Astrocyte (in vitro differentiated cells and primary cell): Measurements from ENCODE around the gene CACNA1H.
"Not testable (repeated sequence)": the region's sequence is repeated elsewhere in the genome, so short reads cannot be mapped to it uniquely, and the experiment has no call there.

Experiments used
- EZH2 ChIP-seq: IDR thresholded peaks from 2 replicates; pipeline ENCODE4 v1.6.1; 2012; ENCODE audit warnings: mild to moderate bottlenecking, low read length, inconsistent platforms; ENCODE audit not compliant: insufficient read depth
- TF ChIP-seq, protein P1 (sequence below): IDR thresholded peaks from 2 replicates; pipeline ENCODE4 v1.5.1; 2011; ENCODE audit warnings: low read depth, mild to moderate bottlenecking, inconsistent platforms, low read length, moderate library complexity; ENCODE audit not compliant: insufficient read depth

DNA sequence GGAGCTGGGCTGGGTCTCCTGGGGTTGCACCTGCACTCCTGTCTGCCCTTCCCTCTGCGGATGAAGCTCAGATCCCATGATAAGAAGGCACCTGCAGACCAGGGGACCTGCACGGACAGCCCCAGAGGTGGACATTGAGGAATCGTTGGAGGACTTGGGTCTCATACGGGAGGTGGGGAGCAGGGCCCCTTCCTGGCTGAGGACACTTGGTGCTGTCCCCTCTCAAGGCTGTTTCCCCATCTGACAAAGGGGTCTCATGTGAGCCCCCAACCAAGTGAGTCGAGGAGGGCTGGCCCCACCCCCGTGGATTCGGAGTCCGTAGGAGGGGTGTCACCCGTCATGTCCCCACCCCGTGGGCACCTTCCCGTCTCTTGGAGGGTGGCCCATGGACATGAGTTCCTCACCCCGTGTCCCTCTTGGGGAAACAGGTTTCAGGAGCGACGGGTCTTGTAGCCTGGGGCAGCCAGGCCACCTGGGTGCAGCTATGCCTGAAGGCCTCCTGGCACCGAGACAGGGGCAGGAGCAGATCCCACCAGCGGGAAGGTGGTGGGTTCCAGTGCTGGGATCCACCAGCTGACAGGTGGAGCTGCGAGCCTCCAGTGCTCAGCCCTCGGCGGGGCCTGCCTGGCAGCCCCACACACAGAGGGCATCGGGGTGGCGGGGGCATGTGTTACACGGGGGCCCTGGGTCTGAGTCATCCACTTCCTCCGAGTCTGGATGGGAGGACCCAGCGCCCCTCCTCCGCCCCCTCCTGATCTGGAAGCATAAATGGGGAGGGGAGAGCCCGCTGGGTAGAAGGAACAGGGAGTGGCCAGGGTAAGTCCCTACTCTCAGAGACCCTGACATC, 102.6 kb downstream of the CACNA1H start, which contains the start of gene TPSD1:
- TF ChIP-seq, protein P1, sequence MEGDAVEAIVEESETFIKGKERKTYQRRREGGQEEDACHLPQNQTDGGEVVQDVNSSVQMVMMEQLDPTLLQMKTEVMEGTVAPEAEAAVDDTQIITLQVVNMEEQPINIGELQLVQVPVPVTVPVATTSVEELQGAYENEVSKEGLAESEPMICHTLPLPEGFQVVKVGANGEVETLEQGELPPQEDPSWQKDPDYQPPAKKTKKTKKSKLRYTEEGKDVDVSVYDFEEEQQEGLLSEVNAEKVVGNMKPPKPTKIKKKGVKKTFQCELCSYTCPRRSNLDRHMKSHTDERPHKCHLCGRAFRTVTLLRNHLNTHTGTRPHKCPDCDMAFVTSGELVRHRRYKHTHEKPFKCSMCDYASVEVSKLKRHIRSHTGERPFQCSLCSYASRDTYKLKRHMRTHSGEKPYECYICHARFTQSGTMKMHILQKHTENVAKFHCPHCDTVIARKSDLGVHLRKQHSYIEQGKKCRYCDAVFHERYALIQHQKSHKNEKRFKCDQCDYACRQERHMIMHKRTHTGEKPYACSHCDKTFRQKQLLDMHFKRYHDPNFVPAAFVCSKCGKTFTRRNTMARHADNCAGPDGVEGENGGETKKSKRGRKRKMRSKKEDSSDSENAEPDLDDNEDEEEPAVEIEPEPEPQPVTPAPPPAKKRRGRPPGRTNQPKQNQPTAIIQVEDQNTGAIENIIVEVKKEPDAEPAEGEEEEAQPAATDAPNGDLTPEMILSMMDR, result not testable (repeated sequence)
- TF ChIP-seq EZH2, result not testable (repeated sequence)
